HepG2 (cell line): Measurements from ENCODE around the gene CHRM5. TPM values are rescaled to one million over a fixed set of nuclear protein-coding genes. Genes with fewer than 3 reads are reported as not detected.
A peak's percentile ranks its signal among the peaks of the same experiment; 100 is the strongest.

Source experiments
- ATAC-seq: fragments of 200-7000 bp; cut with Tn5 transposase; 3 replicates; pipeline ENCODE4 v1.9.1; 2020; ENCODE audit warnings: mild to moderate bottlenecking, moderate library complexity
- BruUV-seq: library from RNA; stranded (reverse); fragments of 400-500 nt; replicated peaks from 2 replicates; lab custom pipeline; 2021; lab: Mats Ljungman, UMichigan
- CTCF ChIA-PET: fragments of 300-600 bp; formaldehyde crosslinking; extraction: SDS; loops from one replicate; lab custom pipeline; 2021; ENCODE audit warnings: low total read pairs, inconsistent platforms, low intra/inter-chr PET ratio; lab: Yijun Ruan, JAX
- POLR2A ChIA-PET: fragments of 350-600 bp; sonication (Branson Sonifier 250); formaldehyde crosslinking; loops from one replicate; lab custom pipeline; 2020; ENCODE audit warnings: antibody characterized with exemption, inconsistent platforms; lab: Yijun Ruan, JAX
- DNase-seq: peaks from one replicate; pipeline ENCODE4 v3.0.0-alpha.2; 2015; ENCODE audit warnings: low spot score
- FAIRE-seq: peaks from 3 replicates; lab custom pipeline; 2011; peaks lifted over from hg19 to GRCh38; lab: Jason Lieb, UNC
- H2AFZ ChIP-seq: one replicate; pipeline ENCODE4 v1.6.1; 2011; ENCODE audit warnings: low read length, inconsistent platforms
- H3K27ac ChIP-seq: fragments of 300-600 bp; 3 replicates; pipeline ENCODE4 v1.8.0; 2011; ENCODE audit warnings: mixed run types, mild to moderate bottlenecking, mixed read lengths, low read length, inconsistent platforms; ENCODE audit not compliant: insufficient read depth; ENCODE audit errors: extremely low read length
- H3K27me3 ChIP-seq, 2 experiments: fragments of 200-600 bp in 1 of 2; 2 replicates in 1 of 2; 3 replicates in 1 of 2; pipeline versions ENCODE4 v1.6.0 to v1.8.0; 2011; ENCODE audit warnings: low read length in 2 of 2, mild to moderate bottlenecking in 2 of 2, moderate library complexity in 2 of 2, inconsistent platforms in 1 of 2; ENCODE audit not compliant: insufficient read depth in 2 of 2, control insufficient read depth in 1 of 2
- H3K36me3 ChIP-seq, 2 experiments: fragments of 200-600 bp in 1 of 2; replicated peaks in 1 of 2; 2 replicates in 1 of 2; 3 replicates in 1 of 2; pipeline versions ENCODE4 v1.5.1 to v1.8.0; 2011; ENCODE audit warnings: low read length in 2 of 2, inconsistent platforms in 1 of 2; ENCODE audit not compliant: insufficient read depth in 2 of 2, control insufficient read depth in 1 of 2
- H3K4me1 ChIP-seq: 2 replicates; pipeline ENCODE4 v1.5.1; 2012; ENCODE audit warnings: low read length, inconsistent platforms; ENCODE audit not compliant: insufficient read depth
- H3K4me2 ChIP-seq: 2 replicates; pipeline ENCODE4 v1.6.0; 2011; ENCODE audit warnings: low read depth, low read length, inconsistent platforms
- H3K4me3 ChIP-seq, 3 experiments: fragments of 200-600 bp in 1 of 3; sonication (generic), shearing (Covaris generic) in 1 of 3; replicated peaks in 1 of 3; 2 replicates each; pipeline ENCODE4 v1.5.1; 2011 to 2016; ENCODE audit warnings: low read length in 3 of 3, inconsistent platforms in 2 of 3, low read depth in 2 of 3, mild to moderate bottlenecking in 2 of 3, control low read depth in 1 of 3, mixed read lengths in 1 of 3; ENCODE audit not compliant: insufficient read depth in 1 of 3
- H3K79me2 ChIP-seq: one replicate; pipeline ENCODE4 v1.6.1; 2011; ENCODE audit warnings: low read length, inconsistent platforms; ENCODE audit not compliant: insufficient read depth
- H3K9ac ChIP-seq: 2 replicates; pipeline ENCODE4 v1.6.0; 2011; ENCODE audit warnings: mild to moderate bottlenecking, low read depth, low read length, inconsistent platforms; ENCODE audit not compliant: insufficient read depth
- H3K9me3 ChIP-seq: 2 replicates; pipeline ENCODE4 v1.5.1; 2012; ENCODE audit warnings: mild to moderate bottlenecking, low read length
- H4K20me1 ChIP-seq: 2 replicates; pipeline ENCODE4 v1.6.0; 2011; ENCODE audit warnings: inconsistent platforms, mild to moderate bottlenecking, low read length, moderate library complexity; ENCODE audit not compliant: insufficient read depth
- CEBPB ChIP-seq: IDR thresholded peaks from 2 replicates; pipeline ENCODE4 v1.6.1; 2011; ENCODE audit warnings: low read depth, low read length, improper control_type of control experiment, borderline replicate concordance
- CSRNP2 ChIP-seq: sonication (generic); formaldehyde crosslinking; conservative IDR thresholded peaks from 2 replicates; pipeline ENCODE4 v1.8.0; 2022; ENCODE audit warnings: low read depth, missing genetic modification reagents
- GABPB1 ChIP-seq: IDR thresholded peaks from 2 replicates; pipeline ENCODE4 v1.6.1; 2016; ENCODE audit warnings: mild to moderate bottlenecking, missing genetic modification reagents, moderate library complexity, missing compliant biosample characterization
- HMGXB4 ChIP-seq, 2 experiments: sonication (generic) in 1 of 2; formaldehyde crosslinking in 1 of 2; IDR thresholded peaks; 2 replicates each; pipeline versions ENCODE4 v1.4.0 to v1.6.1; 2018 to 2020; ENCODE audit warnings: missing genetic modification reagents in 2 of 2, borderline replicate concordance in 1 of 2, low read depth in 1 of 2, mild to moderate bottlenecking in 1 of 2, missing biosample characterization in 1 of 2
- HNRNPLL ChIP-seq: fragments of 200-400 bp; formaldehyde crosslinking; IDR thresholded peaks from 2 replicates; pipeline ENCODE4 v1.6.1; 2017; ENCODE audit warnings: mild to moderate bottlenecking, low read depth, low read length; ENCODE audit not compliant: poor library complexity, severe bottlenecking
- YEATS4 ChIP-seq: sonication (generic); formaldehyde crosslinking; IDR thresholded peaks from 2 replicates; pipeline ENCODE4 v1.4.0; 2020; ENCODE audit warnings: missing genetic modification reagents, borderline replicate concordance
- ZBTB34 ChIP-seq: sonication (generic); formaldehyde crosslinking; IDR thresholded peaks from 2 replicates; pipeline ENCODE4 v1.8.0; 2022; ENCODE audit warnings: mild to moderate bottlenecking, missing genetic modification reagents
- ZFP37 ChIP-seq: sonication (generic); formaldehyde crosslinking; IDR thresholded peaks from 2 replicates; pipeline ENCODE4 v1.4.0; 2020; ENCODE audit warnings: missing genetic modification reagents, borderline replicate concordance
- ZNF574 ChIP-seq: sonication (generic); formaldehyde crosslinking; IDR thresholded peaks from 2 replicates; pipeline ENCODE4 v1.4.0; 2020; ENCODE audit warnings: missing genetic modification reagents
- ZNF800 ChIP-seq: sonication (generic); formaldehyde crosslinking; IDR thresholded peaks from 2 replicates; pipeline ENCODE4 v1.4.0; 2020; ENCODE audit warnings: missing genetic modification reagents
- ZSCAN29 ChIP-seq: sonication (generic); formaldehyde crosslinking; conservative IDR thresholded peaks from 2 replicates; pipeline ENCODE4 v1.4.0; 2020; ENCODE audit warnings: mild to moderate bottlenecking, missing genetic modification reagents
- whole genome bisulfite sequencing: methylation state at CpG from one replicate; pipeline ENCODE4 v1.1.6; 2017; ENCODE audit warnings: low lambda C conversion rate; 5-methylcytosine and 5-hydroxymethylcytosine counted together
- in situ Hi-C: cut with HindIII; loops from 2 replicates; pipeline ENCODE4 v1.10.0; 2017; ENCODE audit warnings: low pct_unique_long_range_greater_than_20kb; ENCODE audit not compliant: extremely low pct_ligation_motif_present
- intact Hi-C: fragments of 100-400 bp; cut with micrococcal nuclease; formaldehyde crosslinking; loops from one replicate; pipeline ENCODE4 v1.10.0; 2022; ENCODE audit not compliant: unreplicated experiment
- polyA plus RNA-seq, 8 experiments: library from polyadenylated mRNA; depleted of rRNA in 3 of 8; stranded (reverse) in 7 of 8; unstranded in 1 of 8; fragments of >200 nt; fragmentation: Illumina TruSeq in 4 of 8; extraction: Trizol in 4 of 8; gene quantifications; 2 replicates each; pipeline versions ENCODE4 v1.2.1 to v1.2.3, GENCODE V29; 2011 to 2016; ENCODE audit warnings: low read depth in 4 of 8, missing spikeins in 1 of 8, mixed read lengths in 1 of 8; ENCODE audit not compliant: insufficient read depth in 1 of 8
- total RNA-seq, 5 experiments: library from RNA; depleted of rRNA; stranded (reverse); fragments of >200 nt; fragmentation: Illumina TruSeq; extraction: Trizol; gene quantifications; 2 replicates each; pipeline ENCODE4 v1.2.3, GENCODE V29; 2016; ENCODE audit warnings: low read depth in 1 of 5

CHRM5 gene
- total and polyA plus RNA-seq, 2 of the 13 experiments (the other 11 are each of a cell fraction or from before 2014, with no cell fraction given), result not detected

GRCh38 chr15:34038871-34039789 lies 70.8 kb downstream of the CHRM5 start, which contains the start of gene AVEN:
Gene AVEN (minus strand): TSS chr15:34039204. CDS start chr15:34039046, 158 bp downstream.
- Histone ChIP-seq H3K9ac (peak within 1 kb of the TSS; percentile 79), H2AFZ (peak within 1 kb of the TSS; percentile 25), H3K36me3 (no peaks in the 10 kb centered on the region), H3K9me3 (no peaks in the 10 kb centered on the region), H3K27ac (peak within 1 kb of the TSS; percentile 83), H3K4me2 (peak within 1 kb of the TSS; percentile 80), H3K79me2 (peaks cover 4% of the 10 kb centered on the region), H3K4me3 (peak within 1 kb of the TSS; percentile 79 to 96 (median 93)), H3K4me1 (peaks cover 31% of the 10 kb centered on the region), H4K20me1 (no peaks in the 10 kb centered on the region), H3K27me3 (no peaks in the 10 kb centered on the region; a peak in 1 of 5 replicates)
- 2% methylated on average over 43 of the region's 82 CpGs for WGBS
- intact Hi-C loops, result no loop called here
- peak; percentile 51 for ATAC-seq
- in situ Hi-C loops, result no loop called here
- CTCF ChIA-PET, result no interaction called here
- BruUV-seq, result TSS peak; percentile 84
- peak; percentile 8 for FAIRE-seq
- DNase-seq, result no peak
- POLR2A ChIA-PET, result interaction anchor here (1.1 kb wide), 1 partner anchor 170 kb away, joined by 6 read pairs; the partner anchor contains the start of gene KATNBL1
- TF ChIP-seq HNRNPLL (peak; percentile 49), HMGXB4 (CRISPR knock-in tag; IDR thresholded peaks at IDR 0.05; ENCODE audit: borderline replicate concordance in 1 of 2, low read depth in 1 of 2) (0 out of 4 replicates have a peak, but pooled peaks of 1 of the 2 experiments have one; percentile 18), GABPB1 (CRISPR knock-in tag) (peak; percentile 71), CEBPB (no peak), ZNF574 (CRISPR knock-in tag) (0 out of 2 replicates have a peak, but pooled peaks have one; percentile 8), CSRNP2 (peak; percentile 39; the same call in 1 of the 2 replicates), ZFP37 (CRISPR knock-in tag) (no peak), YEATS4 (0 out of 2 replicates have a peak, but pooled peaks have one; percentile 44), ZNF800 (no peak), ZSCAN29 (CRISPR knock-in tag) (no peak), ZBTB34 (no peak)
